NCI-H1417 treated with DMSO at 0.1 percent for 48 hours (cell line): ENCODE measurements around the gene THEMIS.

ENCODE experiments used
- DNase-seq: peaks from one replicate; lab custom pipeline; 2025; lab: John Stamatoyannopoulos, UW

Gene THEMIS

DNA sequence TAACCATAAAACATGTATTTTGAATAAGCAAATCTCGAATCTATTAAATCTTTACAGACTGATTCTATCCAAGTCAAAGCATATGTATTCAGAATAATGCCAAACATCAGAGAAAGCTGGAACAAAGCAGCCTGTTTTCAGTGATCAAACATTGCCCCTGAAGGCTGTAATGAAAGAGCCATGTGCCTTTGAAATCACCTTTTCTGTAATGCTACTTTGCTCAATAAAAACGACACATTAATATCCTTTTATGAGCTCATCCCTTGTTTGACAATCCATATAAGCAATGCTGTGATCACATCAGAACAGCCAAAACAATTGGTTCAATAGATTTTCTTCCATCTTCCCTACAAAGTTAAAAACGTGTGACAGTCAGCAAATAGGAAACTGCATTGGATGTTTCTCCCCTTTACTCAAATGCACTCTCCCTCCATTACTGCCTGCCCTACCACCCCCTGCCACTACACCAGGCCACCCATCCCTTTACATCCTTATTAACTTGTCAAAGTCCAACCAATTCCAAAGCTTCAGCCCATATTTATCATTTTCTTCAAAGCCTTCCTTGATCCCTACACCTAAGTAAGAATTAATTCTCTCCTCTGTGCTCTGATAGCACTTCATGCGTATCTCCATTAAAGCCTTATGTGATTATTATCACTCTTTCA, 42.0 kb downstream of the THEMIS start:
- no peak for DNase-seq

- no peak for DNase-seq
These were observed 43.7 kb downstream of the THEMIS start for GRCh38 chr6:127857051-127857637.

DNA sequence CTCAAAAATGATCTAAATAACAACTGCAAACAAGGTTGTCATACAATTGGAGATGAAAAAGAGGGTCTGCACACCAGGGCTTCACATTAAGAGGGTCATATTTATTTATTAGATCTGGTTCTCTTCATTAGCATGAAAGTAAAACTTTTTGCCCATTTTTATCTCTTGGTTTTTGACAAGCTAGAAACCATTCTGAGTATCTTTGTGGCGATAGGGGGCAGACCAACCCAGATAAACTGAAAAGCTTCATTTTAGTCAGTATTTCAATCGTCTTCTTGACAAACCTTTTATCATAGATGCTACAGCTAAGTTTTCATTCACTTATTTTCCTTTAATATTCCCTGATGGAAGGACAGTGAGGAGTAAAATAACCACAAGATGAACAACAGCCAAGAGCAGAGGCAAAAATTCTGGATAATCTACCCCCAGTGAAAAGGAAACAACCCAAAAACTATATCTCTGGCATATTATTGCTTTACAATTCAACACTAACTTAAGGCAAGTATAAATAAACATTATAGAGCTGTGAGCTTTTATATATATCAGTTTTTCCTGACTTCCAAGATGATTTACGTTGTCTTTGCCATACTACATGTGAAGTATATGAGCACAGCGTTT, 45.2 kb downstream of the THEMIS start:
- no peak for DNase-seq

DNA sequence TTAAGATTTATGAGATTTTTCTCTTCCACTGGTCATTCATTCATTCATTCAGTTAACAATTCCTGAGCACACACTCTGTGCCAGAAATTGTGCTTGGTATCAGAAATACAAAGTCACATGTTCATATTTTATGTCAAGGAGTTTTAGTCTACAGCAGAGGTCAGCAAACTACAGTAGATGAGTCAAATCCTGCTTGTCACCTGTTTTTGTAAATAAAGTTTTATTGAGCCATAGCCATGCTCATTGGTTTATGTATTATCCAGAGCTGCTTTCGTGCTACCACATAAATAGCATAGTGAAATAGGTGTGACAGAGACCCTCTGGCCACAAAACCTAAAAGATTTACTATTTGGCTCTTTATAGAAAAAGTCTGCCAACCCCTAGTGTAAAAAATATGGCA, 46.8 kb downstream of the THEMIS start:
- no peak for DNase-seq

DNA sequence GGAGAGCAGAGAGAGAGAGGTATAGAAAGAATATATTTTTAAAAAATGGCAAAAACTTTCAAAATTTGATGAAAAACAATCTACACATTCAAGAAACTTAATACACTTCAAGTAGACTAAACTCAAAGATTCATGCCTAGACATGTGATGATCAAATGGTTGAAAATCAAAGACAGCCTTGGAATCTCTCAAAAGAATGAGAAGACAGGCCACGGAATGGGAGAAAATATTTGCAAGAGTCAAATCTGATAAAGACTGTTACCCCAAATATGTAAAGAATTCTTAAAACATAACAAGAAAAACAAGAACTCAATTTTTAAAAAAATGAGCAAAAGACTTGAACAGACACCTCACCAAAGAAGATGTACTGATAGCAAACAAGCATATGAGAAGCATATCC, 49.7 kb downstream of the THEMIS start:
- DNase-seq: no peak

DNA sequence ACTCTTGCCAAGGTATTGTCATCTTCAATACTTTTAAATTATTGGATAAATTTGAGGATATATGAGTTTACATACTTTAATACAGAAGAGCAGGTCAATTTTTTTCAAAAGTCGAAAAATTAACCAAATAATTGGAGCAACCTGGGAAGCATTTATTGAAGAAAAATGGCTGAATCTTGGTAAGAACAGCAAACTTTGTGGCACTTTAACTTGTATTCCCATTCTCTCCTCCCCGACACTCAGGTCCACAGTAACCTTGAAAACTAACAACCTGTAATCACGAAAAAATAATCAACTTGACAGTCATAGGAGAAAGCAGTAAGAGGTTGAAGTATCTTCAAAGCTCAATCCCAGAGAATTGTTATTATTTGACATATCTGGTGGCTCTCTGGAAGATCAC, 55.6 kb downstream of the THEMIS start:
- no peak for DNase-seq

- no peak for DNase-seq
These were observed 56.3 kb downstream of the THEMIS start for GRCh38 chr6:127844529-127844928.

- no peak for DNase-seq
These were observed 57.3 kb downstream of the THEMIS start for GRCh38 chr6:127843582-127843981.

- DNase-seq: no peak
These were observed 58.3 kb downstream of the THEMIS start for GRCh38 chr6:127842562-127842961.

DNA sequence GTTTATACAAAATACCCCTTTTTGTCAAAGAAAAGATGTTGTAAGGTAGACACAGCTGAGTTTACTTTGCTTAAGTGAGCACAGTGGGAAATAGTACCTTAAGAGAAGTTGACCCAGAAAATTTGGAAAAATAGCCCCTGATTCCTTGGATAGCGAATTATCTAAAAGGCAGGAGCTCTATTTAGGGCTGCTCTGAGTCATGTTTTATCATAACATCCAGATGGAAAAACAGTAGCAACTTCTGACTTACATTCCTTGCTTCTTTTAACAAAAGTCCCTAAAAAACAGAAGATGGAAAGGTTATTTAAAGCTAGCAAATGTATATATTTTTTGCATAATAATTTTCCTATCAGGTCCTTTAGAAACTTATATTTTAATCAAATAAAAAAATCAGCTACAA, 59.0 kb downstream of the THEMIS start:
- DNase-seq: no peak

DNA sequence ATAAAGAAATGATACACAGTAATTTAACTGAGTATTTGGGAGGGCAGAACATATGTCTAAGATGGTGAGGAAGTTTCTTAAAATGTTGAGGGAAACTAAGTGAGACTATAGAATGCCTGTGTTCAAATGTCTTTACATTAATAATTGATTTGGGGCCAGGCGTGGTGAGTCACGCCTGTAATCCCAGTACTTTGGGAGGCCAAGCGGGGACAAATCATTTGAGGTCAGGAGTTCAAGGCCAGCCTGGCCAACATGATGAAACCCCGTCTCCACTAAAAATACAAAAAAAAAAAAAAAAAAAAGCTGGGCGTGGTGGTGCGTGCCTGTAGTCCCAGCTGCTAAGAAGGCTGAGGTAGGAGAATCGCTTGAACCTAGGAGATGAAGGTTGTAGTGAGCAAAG, 66.7 kb downstream of the THEMIS start:
- no peak for DNase-seq

DNA sequence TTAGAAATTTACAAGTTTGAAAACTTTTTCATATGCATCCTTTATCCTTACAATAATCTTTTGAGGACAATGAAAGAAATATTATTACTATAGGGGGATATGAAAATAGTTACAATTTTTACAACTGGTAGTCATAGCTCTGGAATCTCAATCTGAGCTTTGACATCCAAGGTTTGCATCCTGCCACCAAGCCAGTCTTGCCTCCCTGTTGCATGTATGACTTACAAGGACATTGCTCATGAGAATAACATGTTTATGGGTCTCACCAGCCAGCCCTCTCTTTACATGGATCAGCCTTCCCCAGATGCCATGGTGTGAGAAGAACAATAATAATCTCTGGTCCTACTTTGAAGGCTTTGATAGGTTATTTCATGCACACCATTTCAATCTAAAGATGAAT, 67.5 kb downstream of the THEMIS start:
- no peak for DNase-seq

GRCh38 chr6:127832381-127832780, 68.5 kb downstream of the THEMIS start:
- DNase-seq: no peak

DNA sequence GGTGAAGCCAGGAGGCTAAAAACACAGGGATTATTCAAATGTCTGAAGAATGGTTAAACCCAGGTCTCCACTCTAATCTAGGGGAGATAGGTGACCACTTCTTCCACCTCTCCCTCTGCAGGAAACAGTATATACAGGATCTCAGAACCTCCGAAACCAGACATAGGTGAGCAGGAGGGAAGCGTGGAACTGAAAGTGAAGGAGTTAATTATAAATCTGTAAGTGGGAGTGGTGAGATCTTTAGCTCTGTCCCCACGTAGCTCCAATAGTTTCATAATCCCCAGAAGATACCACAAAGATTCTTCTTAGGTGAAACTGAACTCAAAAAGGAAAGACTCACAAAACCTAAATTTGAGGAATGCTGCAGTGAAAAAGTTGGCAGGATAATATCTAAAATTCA, 76.8 kb downstream of the THEMIS start:
- DNase-seq: no peak

GRCh38 chr6:127821431-127821830, 79.4 kb downstream of the THEMIS start:
- no peak for DNase-seq

GRCh38 chr6:127818149-127818548, 82.7 kb downstream of the THEMIS start:
- no peak for DNase-seq

GRCh38 chr6:127816643-127817042, 84.2 kb downstream of the THEMIS start:
- no peak for DNase-seq

GRCh38 chr6:127813699-127814027, 87.2 kb downstream of the THEMIS start:
- DNase-seq: no peak

DNA sequence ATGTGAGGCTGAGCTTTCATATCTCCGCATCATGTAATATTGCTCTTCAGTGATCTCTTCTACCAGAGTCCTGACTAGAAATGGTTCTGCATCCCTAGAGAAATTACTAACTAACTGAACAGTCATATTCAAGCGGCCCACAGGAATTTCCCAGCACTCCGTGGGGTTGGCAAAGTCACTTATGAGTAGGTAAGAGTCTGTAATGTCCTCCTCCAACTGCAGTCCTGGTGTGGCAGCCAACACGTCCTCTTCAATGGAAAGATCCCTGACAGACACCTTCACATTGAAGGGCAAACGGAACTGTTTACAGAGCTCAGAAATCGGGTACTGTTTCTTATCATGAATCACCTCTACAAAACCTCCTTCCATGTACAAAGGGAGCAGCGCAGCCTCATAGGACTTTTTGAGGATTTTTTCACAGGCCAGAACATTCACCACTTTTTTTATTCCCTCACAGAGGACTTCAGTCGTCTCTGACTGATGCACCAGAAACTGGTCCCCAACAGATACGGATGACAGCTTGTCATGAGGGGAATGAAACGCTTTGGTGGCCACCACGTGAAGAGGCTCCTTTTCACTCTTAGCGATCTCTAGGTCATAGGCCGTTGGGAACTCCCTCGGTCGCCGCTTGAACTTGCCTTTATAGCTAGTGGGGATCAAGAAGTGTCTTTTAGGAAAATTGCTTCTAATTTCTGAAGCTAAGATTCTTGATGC, 87.7 kb downstream of the THEMIS start:
- no peak for DNase-seq

DNA sequence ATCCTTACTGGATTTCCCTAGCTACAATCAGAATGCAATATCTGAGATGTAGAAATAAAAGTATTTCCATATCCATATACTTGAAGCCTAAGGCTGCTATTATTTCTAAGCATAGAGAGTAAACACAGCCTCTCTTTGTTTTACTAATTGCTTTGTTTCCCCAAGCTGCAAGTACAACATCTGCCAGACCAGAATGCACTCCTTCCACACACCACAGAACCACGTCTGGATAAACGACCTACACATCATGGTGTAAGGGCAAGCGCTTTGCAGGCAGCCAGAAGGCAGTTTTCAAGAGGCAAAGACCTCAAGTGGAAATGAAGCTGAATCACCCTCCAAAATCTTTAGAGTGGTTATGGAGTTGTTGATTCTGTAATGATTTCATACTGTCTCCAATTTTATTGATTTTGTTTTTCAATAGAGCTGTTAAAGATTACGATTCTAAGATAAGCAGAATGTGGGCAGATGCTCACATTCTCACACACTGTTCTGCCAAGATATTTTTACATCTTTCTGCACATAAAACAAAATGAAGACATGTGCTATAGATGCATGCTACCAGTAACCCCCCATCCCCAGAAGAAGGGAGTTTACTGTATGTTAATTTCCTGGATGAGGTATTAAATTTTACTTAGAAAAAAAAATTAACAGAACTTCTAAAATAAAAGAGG, 88.8 kb downstream of the THEMIS start:
- peak; percentile 27 for DNase-seq

DNA sequence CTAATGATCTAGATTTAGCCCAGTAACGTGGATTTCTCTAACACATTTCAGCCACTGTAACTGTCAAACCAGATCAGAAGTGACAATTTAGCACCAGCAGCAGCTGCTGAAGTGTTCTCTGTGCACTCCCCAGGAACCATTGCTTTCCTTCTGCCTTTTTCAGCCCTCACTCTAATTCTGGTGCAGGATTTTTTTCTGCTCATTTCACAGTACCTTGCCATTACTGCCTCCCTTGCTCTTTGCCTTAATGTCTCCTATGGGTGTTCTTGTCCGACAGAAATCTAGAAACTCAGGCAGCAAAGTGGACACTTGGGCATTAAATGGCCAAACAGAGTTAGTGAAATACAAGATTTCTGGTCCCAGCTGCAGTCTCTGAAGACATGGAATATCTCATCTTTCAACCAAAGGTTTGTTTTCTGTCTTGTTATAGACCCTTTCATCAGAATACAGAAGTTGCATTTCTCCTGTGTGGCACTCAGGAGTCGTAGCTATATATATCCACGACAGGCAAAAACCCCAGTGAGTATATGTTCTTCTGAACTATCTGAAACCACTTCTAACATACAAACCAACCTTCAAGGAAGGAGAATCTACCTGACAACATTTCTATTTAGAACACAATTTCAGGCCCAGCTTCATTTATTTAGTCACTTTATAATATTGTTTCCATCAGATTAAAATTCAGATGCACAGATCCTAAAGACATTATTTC, 92.9 kb downstream of the THEMIS start:
- no peak for DNase-seq

DNA sequence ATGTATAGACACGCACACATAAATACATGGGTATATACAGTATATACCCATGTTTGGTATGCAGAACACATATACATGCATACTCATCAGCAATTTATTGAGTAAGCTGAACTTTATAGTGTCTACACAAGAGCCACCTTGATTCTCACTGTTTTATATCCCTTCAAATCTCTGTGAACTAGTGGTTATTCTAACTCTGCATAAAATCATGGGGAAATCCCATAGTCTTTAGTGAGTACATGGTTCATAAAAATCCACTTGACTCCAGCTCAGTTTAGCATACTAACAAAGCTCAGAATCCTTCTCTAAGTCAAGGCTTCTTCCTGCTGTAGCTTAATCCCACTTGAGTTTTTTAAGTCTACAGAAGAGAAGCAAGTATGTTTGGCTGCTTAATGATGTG, 104.1 kb downstream of the THEMIS start:
- no peak for DNase-seq
